Middle frontal gyrus (tissue), 1 donor: ENCODE data around the gene C6orf163.
A peak's percentile ranks its signal among the peaks of the same experiment; 100 is the strongest.

Experiments used
- DNase-seq: peaks from one replicate; pipeline ENCODE4 v3.0.0-alpha.2; 2015; ENCODE audit warnings: low spot score; ENCODE audit errors: extremely low spot score

Gene C6orf163

DNA sequence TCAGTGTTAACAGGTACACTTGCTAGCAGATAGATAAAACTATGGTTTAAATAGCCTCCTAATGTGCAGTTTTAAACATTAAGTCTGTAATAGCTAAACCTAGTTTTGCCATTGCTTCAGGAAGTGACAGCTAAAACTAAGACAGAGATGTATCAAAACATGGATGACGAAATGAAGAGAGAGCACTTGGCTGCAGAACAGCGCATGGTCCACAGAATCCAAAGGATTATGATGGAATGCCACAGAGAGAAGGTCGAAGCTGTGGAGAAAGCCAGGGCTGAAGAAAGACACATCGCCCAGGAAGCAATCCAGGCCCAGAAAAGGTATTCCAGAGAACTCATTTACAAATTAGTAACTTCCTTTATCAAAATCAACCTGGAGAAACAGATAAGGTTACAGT lies 11.6 kb downstream of the C6orf163 start:
- DNase-seq: no peak

DNA sequence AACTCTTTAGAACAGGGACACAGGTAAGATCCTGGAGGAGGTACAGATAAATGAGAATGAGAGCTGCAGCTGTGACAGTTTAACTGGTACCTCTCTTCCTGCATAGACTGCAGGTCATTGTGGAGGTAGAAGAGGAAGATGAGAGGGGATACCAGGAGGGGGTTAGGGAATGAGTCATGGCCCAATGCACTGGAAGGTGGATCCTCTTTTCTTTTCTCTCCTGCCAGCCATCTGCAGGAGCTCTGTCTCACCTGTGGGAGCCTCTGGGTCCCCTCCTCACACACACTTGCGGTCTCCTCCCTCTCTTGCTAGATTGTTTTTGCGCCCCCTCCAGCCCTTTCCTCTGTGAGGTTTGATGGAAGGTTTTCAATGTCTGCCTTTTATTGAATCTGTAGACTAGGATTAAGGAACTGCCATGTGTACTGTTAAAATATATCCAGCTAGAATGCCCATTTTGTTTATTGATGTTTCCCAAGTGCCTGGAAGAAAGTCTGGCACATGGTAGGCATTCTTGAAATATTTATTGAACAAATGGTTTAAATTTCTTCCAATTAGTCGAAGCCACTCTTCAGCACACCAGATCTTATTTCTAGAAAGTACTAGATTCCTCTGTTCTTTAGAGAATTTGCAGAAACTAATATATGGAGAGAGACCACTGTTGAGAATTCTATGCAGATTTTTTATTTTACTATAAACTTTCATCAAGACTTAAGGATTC lies 13.0 kb downstream of the C6orf163 start:
- no peak for DNase-seq

DNA sequence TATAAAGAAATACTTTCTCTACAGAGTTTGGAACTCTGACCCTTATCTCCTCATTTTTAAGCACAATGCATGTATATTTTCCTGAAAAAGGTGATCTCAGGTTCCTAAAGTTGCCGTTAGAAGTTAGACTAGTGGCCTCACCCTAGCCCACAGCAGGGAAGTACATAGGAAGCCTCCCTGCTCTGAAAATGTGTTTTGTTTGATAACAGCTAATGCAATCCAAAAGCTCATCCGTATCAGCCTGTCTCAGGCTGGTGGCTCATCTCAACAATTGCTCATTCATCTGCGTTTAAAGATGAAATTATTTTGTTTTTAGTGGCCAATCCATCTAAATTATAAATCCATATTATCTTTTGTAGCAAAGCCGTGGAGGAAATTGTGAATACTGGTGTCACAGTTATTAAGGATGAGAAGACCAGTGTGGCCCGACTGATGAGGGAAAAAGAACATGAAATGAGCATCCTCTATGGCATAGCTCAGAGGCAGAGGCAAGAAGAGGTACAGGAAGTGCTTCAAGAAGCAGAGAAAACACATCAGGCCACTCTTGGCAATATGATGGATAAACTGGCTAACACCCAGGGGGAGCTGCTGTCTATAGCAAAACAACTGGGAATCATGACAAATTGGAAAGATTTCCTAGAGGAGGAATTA lies 20.1 kb downstream of the C6orf163 start:
- DNase-seq: no peak

DNA sequence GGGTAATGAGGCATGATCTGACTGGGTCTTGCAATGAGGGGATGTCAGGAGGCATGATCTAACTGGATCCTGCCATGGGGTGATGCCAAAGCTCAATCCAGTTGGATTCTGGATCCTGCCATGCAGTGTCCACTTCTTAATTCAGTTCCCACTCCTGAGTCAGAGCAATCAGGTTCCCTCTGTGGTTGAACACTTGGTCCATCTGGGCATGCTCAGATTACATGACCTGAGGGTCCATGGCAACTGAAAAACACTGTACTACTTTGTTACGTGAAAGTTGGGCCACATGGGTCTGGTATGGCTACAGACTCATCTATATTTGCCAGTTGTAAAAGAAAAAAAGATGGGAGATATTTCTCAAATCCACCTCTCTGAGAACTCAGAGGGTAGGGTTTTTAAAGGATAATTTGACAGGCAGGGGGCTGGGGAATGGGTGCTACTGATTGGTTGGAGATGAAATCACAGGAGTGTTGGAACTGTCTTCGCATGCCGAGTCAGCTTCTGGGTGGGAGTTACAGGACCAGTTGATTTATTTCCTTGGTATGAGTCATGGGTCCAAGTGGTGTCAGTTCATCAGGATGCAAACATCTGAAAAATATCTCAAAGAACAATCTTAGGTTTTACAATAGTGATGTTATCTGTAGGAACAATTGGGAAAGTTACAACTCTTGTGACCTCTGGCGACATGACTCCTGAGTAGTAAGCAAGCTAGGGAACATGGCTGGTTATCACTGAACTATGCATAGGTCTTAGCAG lies 21.6 kb downstream of the C6orf163 start:
- DNase-seq: no peak

DNA sequence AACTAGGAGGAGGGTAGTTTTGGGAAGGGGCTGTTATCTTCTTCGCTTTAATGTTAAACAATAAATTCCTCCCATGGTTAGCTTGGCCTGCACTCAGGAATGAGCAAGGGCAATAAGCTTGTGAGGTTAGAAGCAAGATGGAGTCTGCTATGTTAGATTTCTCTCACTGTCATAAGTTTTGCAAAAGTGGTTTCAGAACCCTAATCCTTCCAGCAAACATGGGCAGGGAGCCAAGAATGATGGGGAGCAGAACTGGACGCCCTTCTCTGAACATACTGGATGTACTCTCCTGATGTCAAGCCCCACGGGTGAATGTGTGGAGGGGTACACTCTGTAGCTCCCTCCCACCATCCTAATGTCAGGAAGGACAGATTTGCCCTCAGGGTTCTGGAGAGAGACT lies 22.3 kb downstream of the C6orf163 start:
- no peak for DNase-seq

DNA sequence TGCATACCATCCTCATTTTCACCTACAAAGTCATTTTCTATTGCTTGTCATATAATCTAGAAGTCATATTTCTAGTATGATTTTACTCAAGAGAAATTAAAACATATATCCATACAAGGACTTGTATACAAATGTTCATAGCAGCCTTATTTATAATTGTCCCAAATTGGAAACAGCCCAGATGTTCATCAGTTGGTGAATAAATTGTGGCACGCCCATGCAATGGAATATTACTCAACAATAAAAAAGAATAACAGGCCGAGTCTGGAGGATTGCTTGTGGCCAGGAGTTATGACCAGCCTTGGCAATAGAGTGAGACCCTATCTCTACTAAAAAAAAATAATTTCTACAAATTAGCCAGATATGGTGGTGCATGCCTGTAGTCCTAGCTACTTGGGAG lies 28.8 kb downstream of the C6orf163 start:
- no peak for DNase-seq

DNA sequence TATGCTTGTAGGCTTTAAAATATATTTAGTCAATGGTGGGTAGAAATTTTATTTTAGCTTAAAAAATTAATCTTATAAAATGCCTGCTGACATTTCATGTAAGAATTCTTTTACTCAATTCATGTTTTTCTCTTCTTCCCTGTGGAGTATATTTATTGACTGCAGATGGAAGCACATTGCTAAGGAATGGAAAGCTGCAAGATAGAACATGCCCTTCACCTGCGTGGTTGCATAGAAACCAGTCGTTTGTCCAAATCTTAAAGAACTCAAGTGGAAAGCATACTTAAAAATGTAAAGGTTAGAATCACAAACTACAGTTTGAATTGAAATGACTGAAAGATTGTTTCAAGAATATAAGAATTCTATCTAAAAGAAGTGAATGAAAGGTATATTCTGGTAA lies 30.7 kb downstream of the C6orf163 start:
- no peak for DNase-seq

DNA sequence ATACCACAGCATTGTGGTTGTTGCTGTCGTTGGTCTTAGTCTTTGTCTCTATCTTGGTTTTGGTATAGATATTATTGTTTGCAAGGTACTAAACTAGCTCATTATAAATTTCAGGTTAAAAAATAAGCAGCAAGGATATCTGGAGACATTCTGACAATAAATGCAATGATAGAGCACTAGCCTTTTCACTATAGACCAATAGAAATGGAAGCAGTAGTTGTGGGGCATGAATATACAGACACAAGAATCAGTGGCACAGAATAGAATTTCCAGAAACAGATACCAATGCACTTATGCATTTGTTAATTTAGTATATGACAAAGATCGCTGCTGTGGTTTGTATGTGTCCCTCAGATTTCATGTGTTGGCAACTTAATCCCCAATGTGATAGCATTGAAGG lies 32.0 kb downstream of the C6orf163 start:
- DNase-seq: no peak

DNA sequence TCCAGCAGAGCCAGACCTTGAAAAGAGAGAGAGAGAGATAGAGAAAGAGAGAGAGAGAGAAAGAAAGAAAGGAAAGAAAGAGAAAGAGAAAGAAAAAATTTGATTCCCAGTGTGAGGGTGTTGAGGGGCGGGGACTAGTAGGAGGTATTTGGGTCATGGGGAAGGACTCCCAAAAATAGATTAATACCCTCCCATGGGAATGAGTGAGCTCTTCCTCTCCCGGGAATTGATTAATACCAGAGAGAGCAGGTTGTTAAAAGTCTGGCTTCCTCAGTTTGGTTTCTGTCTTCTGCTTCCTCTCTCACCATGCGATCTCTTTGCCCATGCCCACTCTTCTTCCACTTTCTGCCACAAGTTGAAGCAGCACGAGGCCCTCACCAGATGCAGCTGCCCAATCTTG lies 34.3 kb downstream of the C6orf163 start:
- no peak for DNase-seq

DNA sequence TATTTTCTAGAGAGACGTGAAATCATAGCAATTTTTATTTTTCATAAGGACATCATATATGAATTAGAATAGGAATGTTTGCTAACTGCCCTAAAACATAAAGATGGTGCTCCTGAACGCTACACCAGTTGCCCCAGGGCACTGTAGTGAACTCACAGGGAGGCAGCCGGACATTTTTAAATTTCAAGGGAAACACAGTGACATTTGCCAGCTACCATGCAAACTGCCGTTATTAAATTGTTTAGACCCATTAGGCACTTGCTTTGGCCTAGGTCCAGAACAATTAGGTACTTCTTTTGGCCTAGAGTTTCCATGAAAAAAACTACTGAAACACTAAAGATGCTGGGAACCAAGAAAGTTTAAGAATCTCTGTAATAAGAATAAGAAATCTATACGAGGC lies 38.2 kb downstream of the C6orf163 start:
- no peak for DNase-seq

DNA sequence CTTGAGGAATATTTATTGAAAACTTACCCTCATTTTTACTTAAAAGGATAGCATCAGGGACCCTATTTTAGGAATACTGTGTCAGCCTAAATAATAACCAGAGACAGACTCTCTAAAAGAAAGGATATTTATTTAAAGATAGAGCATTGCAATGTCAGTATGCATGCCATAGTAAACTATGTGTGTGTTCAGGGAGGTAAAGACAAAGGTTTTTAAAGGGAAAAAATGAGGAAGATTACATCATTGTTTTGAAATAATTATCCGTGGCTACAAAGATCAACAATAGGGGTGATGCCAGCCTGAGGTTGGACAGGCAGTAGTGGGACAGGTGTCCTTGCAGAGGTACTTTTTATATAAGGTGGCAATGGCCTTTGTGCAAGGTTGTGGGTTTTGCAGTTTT lies 39.4 kb downstream of the C6orf163 start:
- no peak for DNase-seq

DNA sequence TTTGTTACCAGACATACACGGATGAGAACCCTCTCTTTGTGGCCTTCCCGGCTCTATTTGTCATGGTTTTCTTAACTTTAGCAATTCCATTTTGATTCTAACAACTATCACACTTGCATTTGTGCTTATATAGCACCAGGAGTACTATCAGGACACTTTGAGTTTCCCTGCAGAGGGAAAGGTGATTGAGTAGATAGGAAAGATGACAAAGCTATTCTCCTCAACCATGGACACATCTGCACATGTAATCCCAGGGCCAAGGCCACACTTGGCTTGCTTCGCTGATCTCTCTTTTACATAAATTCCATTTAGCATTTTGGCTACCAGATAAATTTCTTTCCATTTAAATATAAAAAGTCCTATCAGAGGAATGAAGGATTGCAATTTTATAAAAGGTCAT lies 39.8 kb downstream of the C6orf163 start:
- no peak for DNase-seq

DNA sequence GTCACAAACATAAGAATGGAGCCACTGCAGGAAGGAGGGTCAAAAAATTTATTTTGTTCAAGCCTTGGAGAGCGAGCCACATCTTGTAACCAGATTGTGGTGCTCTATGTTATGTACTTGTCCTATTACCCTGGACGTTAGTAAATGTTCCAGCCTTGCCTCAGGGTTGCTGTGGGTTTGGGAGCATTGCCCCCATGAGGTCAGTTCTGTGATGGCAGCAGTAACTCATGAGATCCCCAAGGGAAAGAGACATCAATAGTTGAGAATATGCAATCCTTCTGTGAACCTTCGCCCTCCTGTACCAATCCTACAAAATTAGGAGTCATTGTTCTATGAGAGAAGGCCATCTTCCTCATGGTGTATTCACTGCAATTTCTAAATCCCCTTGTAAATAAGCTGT lies 46.7 kb downstream of the C6orf163 start:
- no peak for DNase-seq

DNA sequence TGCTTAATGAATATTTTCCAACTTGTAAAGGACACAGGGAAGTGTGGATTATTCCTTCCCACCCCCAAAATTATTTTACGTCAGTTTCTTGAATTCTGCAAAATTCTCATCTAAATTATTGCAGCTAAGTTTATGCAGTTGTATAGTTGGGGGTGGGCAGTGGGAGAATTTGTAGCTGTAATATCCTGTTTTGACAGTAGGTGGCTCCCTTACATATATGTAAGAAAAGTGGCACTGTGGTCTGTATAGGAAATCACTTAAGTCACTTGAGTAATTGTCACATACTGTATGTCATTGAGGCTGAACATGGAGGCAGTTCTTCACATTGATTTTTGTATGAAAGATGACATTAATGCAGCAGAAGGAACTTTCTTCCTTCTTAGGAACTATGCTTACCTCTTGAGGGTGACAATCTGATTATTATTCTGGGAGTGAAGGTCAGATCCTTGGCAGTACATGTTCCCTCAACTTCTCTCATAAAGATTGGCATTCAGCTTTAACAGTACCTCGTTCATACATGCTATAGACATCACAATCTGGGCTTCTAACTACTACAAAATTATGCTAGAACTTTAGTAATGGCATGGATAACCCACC lies 48.5 kb downstream of the C6orf163 start:
- peak; percentile 20 for DNase-seq

DNA sequence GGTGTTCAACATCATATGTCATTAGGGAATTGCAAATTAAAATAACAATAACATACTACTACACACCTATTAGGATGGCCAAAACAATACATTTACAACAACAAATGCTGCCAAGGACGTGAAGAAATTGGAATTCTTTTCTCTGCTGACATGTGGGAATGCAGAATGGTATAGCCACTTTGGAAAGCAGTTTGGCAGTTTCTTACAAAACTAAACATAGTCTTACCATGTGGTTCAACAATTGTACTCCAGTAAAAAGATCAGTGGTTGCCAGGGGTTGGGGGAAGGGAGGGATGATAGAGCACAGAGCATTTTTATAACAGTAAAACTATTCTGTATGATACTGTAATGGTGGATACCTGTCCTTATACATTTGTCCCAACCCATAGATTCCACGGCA lies 50.8 kb downstream of the C6orf163 start:
- no peak for DNase-seq

DNA sequence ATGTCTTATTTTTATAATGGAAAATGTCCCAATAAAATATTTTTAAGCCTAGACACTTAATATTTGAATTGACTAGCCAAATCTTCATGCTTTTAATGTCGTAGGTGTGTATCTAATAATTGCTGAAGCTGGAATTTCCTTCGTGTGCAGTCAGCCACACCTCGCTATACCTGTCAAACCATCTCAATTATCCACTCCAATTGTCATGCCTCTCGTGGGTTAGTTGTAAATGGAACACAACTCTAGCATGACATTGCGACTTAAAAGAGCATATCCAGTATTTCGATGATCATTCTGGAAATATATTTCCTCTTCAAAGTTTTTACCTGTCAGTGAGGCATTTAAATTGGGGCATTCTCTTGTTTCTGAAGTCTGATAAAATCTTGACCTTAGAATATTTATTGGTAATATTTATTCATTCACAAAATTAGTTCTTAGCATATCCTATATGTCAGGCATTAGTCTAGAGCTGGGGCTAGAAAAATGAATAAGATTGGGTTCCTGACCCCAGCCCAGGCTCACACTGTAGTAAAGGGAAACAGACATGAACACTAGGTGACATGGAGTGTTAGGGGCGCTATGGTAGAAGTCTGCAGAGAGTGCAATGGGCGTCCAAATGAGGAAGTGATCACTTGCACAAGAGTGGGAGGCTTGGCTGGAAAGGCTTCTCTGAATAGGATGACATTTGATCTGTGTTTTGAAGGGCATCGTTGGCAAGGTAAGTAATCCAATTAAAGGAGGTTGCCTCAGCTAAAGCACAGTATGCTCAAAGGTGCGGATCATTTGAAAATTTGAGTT lies 52.2 kb downstream of the C6orf163 start:
- DNase-seq: no peak

DNA sequence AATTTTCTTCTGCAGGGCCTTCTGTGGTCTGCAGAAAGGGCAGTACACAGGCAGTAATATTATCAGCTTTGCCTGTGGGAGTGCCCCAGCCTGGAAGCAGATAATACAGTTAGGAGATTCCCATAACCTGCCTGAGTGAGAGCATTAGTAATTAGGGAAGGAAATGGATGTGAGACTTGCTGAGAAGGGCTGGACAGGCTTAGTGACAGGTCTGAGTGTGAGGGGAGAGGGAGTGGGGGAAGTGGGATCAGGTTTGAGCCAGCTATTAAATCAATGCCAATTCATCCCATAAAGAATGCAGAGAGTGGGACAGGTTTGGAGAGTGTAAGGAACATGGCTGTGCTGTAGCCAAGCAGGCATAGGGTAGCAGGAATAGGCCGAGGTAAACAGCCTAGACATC lies 53.0 kb downstream of the C6orf163 start:
- DNase-seq: no peak

DNA sequence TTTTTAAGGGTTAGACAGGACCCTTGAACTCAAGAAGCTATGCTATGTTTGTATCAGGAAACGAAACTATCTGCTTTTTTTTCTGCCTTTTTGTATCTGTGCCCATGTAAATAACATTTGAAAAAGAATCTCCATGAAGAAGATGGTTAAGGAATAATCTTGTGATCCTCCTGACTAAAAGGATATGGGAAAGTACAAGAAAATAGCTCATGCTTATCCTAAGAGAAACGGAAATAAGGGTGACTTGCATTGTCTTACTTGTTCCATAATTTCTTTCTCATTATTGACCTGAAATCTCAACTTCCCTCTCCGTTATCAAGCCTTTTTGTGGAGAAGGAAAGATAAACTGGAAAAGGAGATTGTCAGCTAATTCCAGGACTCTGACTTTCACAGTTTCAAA lies 57.2 kb downstream of the C6orf163 start:
- DNase-seq: no peak

DNA sequence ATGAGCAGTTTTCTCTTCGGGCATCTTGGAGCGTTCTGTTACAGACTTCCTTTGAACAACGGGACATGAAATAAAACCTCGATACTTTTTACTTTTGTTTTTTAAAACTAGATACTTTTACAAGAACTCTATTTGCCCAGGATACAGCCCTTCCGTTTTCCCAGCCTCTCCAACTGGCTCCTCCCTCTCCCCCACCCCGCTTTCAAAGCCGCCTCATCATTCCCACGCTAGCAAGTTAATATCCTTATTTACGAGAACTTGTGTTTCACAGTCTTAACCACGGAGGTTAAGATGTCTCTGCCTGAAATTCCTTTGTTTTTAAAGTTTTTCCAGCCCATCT lies 62.9 kb downstream of the C6orf163 start:
- DNase-seq: no peak

DNA sequence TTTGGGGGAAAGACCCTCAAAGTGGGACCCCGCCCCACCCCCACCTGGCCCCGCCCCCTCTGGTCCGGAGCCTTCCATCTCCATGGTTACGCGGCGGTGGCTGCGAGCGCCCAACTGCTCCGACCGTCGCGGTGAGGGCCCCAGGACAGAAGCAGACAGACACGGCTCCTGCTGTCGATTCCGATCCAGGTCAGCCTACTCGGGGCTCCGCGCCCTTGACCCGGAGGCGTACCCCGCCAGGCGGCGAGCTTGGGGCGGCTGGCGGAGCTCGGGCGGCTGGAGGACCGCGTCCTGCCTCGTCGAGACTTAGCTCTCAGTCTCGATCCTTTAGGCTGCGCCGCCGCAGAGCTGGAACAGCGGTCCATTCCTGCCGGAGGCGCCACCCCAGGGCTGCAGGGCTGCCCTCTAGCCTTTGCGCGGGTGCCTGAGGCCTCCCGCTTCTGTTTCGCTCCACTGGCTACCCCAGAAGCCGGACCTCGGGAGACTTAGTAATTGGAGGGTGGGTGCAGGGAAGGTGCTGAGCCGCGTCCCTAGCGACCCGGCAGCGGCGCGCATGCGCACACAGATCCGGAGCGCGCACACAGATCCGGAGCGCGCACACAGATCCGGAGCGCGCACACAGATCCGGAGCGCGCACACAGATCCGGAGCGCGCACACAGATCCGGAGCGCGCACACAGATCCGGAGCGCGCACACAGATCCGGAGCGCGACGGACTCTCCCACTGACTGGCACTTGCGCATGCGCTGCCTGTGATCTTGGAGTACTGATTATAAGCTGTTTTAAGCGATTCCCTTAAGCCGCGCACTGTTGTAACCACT lies 63.5 kb downstream of the C6orf163 start, which contains the start of gene CFAP206:
Gene CFAP206 (plus strand): TSS at position 72 of the 820 bp plus-strand sequence. CDS start 1,868 bp downstream, outside the sequence.
- DNase-seq: peak; percentile 66
